ENCODE results near the gene FLT3. TPM values are rescaled to one million over a fixed set of nuclear protein-coding genes. Genes with fewer than 3 reads are reported as not detected.
"Not testable (repeated sequence)": the region's sequence is repeated elsewhere in the genome, so short reads cannot be mapped to it uniquely, and the experiment has no call there.

Gene FLT3
- total RNA-seq, 2 experiments from 2014 or later: 0.39 to 0.55 TPM

GRCh38 chr13:28116736-28117135 lies 16.4 kb upstream of the FLT3 start:
- Histone ChIP-seq H3K4me3 (ENCODE audit: low read length) (no peak overlapping the region), H3K9me3 (ENCODE audit: control insufficient read depth in 1 of 2, insufficient read depth in 1 of 2, low read length in 2 of 2) (no peaks in the 10 kb centered on the region), H3K36me3 (ENCODE audit: insufficient read depth, low read length) (no peaks in the 10 kb centered on the region), H3K27ac (ENCODE audit: low read depth in 1 of 2, low read length in 2 of 2) (no peak overlapping the region), H3K27me3 (ENCODE audit: control insufficient read depth in 1 of 2, insufficient read depth in 2 of 2, low read length in 2 of 2) (no peaks in the 10 kb centered on the region), H3K4me1 (ENCODE audit: insufficient read depth, low read length) (no peaks in the 10 kb centered on the region)
- no peak for DNase-seq
- Mint-ChIP-seq H3K4me3 (no peak overlapping the region), H3K27me3 (peaks cover 6% of the 10 kb centered on the region), H3K9me3 (no peaks in the 10 kb centered on the region), H3K4me1 (ENCODE audit: low read depth) (no peaks in the 10 kb centered on the region), H3K36me3 (ENCODE audit: low read depth) (no peaks in the 10 kb centered on the region), H3K27ac (no peak overlapping the region)
- ChIA-PET CTCF (no interaction called here), POLR2A (no interaction called here)
- TF ChIP-seq, protein P1, sequence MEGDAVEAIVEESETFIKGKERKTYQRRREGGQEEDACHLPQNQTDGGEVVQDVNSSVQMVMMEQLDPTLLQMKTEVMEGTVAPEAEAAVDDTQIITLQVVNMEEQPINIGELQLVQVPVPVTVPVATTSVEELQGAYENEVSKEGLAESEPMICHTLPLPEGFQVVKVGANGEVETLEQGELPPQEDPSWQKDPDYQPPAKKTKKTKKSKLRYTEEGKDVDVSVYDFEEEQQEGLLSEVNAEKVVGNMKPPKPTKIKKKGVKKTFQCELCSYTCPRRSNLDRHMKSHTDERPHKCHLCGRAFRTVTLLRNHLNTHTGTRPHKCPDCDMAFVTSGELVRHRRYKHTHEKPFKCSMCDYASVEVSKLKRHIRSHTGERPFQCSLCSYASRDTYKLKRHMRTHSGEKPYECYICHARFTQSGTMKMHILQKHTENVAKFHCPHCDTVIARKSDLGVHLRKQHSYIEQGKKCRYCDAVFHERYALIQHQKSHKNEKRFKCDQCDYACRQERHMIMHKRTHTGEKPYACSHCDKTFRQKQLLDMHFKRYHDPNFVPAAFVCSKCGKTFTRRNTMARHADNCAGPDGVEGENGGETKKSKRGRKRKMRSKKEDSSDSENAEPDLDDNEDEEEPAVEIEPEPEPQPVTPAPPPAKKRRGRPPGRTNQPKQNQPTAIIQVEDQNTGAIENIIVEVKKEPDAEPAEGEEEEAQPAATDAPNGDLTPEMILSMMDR (IDR thresholded peaks at IDR 0.05): no peak
- ATAC-seq (ENCODE audit: poor library complexity): no peak
- intact Hi-C loops (cut with DNase I, micrococcal nuclease): no loop called here

DNA sequence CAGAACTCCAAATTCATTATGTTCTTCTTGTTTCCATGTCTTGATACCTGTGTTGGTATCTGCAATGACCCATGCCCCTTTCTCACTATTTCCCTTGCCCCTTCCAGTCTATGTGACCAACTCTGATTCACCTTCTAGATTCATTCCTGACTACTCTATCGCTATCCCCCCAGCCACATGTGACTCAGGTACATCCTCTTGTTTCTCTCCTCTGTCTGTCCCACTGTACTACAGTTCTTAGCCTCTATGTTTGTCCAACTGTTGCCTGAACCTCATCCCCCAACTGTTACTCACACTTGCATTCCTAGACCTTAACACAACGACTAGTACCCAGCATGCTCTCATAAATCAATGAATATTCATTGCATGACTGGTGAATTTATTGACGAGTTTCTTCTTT lies 10.0 kb upstream of the FLT3 start:
- Histone ChIP-seq H3K4me3 (ENCODE audit: low read length) (no peak overlapping the region), H3K4me1 (ENCODE audit: insufficient read depth, low read length) (no peaks in the 10 kb centered on the region), H3K27me3 (ENCODE audit: control insufficient read depth in 1 of 2, insufficient read depth in 2 of 2, low read length in 2 of 2) (no peaks in the 10 kb centered on the region), H3K9me3 (ENCODE audit: control insufficient read depth in 1 of 2, insufficient read depth in 1 of 2, low read length in 2 of 2) (no peaks in the 10 kb centered on the region), H3K27ac (ENCODE audit: low read depth in 1 of 2, low read length in 2 of 2) (no peak overlapping the region), H3K36me3 (ENCODE audit: insufficient read depth, low read length) (no peaks in the 10 kb centered on the region)
- H3K27me3 Mint-ChIP-seq: no peaks in the 10 kb centered on the region
- CTCF ChIA-PET: no interaction called here
- H3K36me3 Mint-ChIP-seq (ENCODE audit: low read depth): no peaks in the 10 kb centered on the region
- no peak for ATAC-seq (ENCODE audit: poor library complexity)
- H3K27ac Mint-ChIP-seq: no peak overlapping the region
- intact Hi-C loops (cut with DNase I, micrococcal nuclease): no loop called here
- DNase-seq: no peak
- H3K9me3 Mint-ChIP-seq: no peaks in the 10 kb centered on the region
- TF ChIP-seq, protein P1 (IDR thresholded peaks at IDR 0.05): no peak
- POLR2A ChIA-PET: no interaction called here
- H3K4me1 Mint-ChIP-seq (ENCODE audit: low read depth): no peaks in the 10 kb centered on the region
- H3K4me3 Mint-ChIP-seq: no peak overlapping the region

- TF ChIP-seq, protein P1 (IDR thresholded peaks at IDR 0.05): no peak
- Histone ChIP-seq H3K9me3 (ENCODE audit: control insufficient read depth in 1 of 2, insufficient read depth in 1 of 2, low read length in 2 of 2) (no peaks in the 10 kb centered on the region), H3K27ac (ENCODE audit: low read depth in 1 of 2, low read length in 2 of 2) (no peak overlapping the region), H3K4me1 (ENCODE audit: insufficient read depth, low read length) (no peaks in the 10 kb centered on the region), H3K4me3 (ENCODE audit: low read length) (no peak overlapping the region), H3K36me3 (ENCODE audit: insufficient read depth, low read length) (no peaks in the 10 kb centered on the region), H3K27me3 (ENCODE audit: control insufficient read depth in 1 of 2, insufficient read depth in 2 of 2, low read length in 2 of 2) (peaks cover 0 to 9% of the 10 kb centered on the region in 2 experiments)
- ATAC-seq (ENCODE audit: poor library complexity) (no peak), DNase-seq (no peak)
- Mint-ChIP-seq H3K27ac (no peak overlapping the region), H3K27me3 (peaks cover 13% of the 10 kb centered on the region), H3K36me3 (ENCODE audit: low read depth) (no peaks in the 10 kb centered on the region), H3K4me3 (no peak overlapping the region), H3K9me3 (no peaks in the 10 kb centered on the region), H3K4me1 (ENCODE audit: low read depth) (no peaks in the 10 kb centered on the region)
- CTCF ChIA-PET: interaction anchor here (0.6 kb wide), 1 partner anchor 20 kb away, joined by 3 read pairs; no protein-coding TSS in a partner anchor
- intact Hi-C loops (cut with DNase I, micrococcal nuclease): no loop called here
- POLR2A ChIA-PET: no interaction called here
These were observed 6.6 kb upstream of the FLT3 start for GRCh38 chr13:28106976-28107375.

- CTCF ChIA-PET; H3K4me3 ChIP-seq (ENCODE audit: low read length); H3K27ac Mint-ChIP-seq; H3K9me3 Mint-ChIP-seq; ATAC-seq (ENCODE audit: poor library complexity); DNase-seq; intact Hi-C loops (cut with DNase I, micrococcal nuclease); H3K36me3 Mint-ChIP-seq (ENCODE audit: low read depth); H3K36me3 ChIP-seq (ENCODE audit: insufficient read depth, low read length); POLR2A ChIA-PET; H3K4me1 Mint-ChIP-seq (ENCODE audit: low read depth); H3K27ac ChIP-seq (ENCODE audit: low read depth in 1 of 2, low read length in 2 of 2); H3K4me3 Mint-ChIP-seq; H3K9me3 ChIP-seq (ENCODE audit: control insufficient read depth in 1 of 2, insufficient read depth in 1 of 2, low read length in 2 of 2): not testable (repeated sequence)
- H3K4me1 ChIP-seq (ENCODE audit: insufficient read depth, low read length): peaks cover 13% of the 10 kb centered on the region
- peaks cover 29 to 45% of the 10 kb centered on the region in 2 experiments for H3K27me3 ChIP-seq (ENCODE audit: control insufficient read depth in 1 of 2, insufficient read depth in 2 of 2, low read length in 2 of 2)
- H3K27me3 Mint-ChIP-seq: peaks cover 57% of the 10 kb centered on the region
These were observed 1.5 kb upstream of the FLT3 start for GRCh38 chr13:28101886-28102285.

Data from CD4-positive, alpha-beta T cell (primary cell).